LNCaP clone FGC (cell line): ENCODE results near the gene TLE7.

Experiments used
- DNase-seq: peaks from one replicate; pipeline ENCODE4 v3.0.0-alpha.2; 2011; ENCODE audit warnings: low read depth
- H3K4me3 ChIP-seq: 2 replicates; pipeline ENCODE4 v1.5.1; 2011; ENCODE audit warnings: mild to moderate bottlenecking, low read depth, low read length, control low read depth
- CTCF ChIP-seq: IDR thresholded peaks from 2 replicates; pipeline ENCODE4 v1.5.1; 2012; ENCODE audit warnings: mild to moderate bottlenecking; ENCODE audit not compliant: control insufficient read depth, insufficient read depth; ENCODE audit errors: extremely low read depth

TLE7 gene

GRCh38 chr16:71423865-71424264 is 18.0 kb downstream of the TLE7 start:
- H3K4me3 ChIP-seq, result no peak overlapping the region
- TF ChIP-seq CTCF, result no peak
- DNase-seq, result no peak

- no peak for TF ChIP-seq CTCF
- H3K4me3 ChIP-seq, result no peak overlapping the region
- no peak for DNase-seq
Observed at GRCh38 chr16:71423016-71423415, 18.8 kb downstream of the TLE7 start.

- no peak for DNase-seq
- H3K4me3 ChIP-seq, result no peak overlapping the region
- peak; percentile 37; the same call in 1 of the 2 replicates for TF ChIP-seq CTCF
Observed at GRCh38 chr16:71421911-71422310, 19.9 kb downstream of the TLE7 start.

GRCh38 chr16:71414038-71414437 is 27.8 kb downstream of the TLE7 start:
- no peak for TF ChIP-seq CTCF

GRCh38 chr16:71413341-71413740 is 28.5 kb downstream of the TLE7 start:
- no peak for DNase-seq
- H3K4me3 ChIP-seq, result no peak overlapping the region
- TF ChIP-seq CTCF, result no peak

More at GRCh38 chr16:71414038-71414437, 27.8 kb downstream of the TLE7 start:
- H3K4me3 ChIP-seq, result no peak overlapping the region
- no peak for DNase-seq

- TF ChIP-seq CTCF, result peak; percentile 80
- H3K4me3 ChIP-seq, result no peak overlapping the region
- DNase-seq, result peak; percentile 22
Observed at GRCh38 chr16:71412270-71413160, 29.3 kb downstream of the TLE7 start.
